Retinal pigment epithelial cell (primary cell): Measurements from ENCODE around the gene ITFG1.
"Not testable (repeated sequence)": the region's sequence is repeated elsewhere in the genome, so short reads cannot be mapped to it uniquely, and the experiment has no call there.

Experiments
- DNase-seq: peaks from one replicate; pipeline ENCODE4 v3.0.0-alpha.2; 2010; ENCODE audit warnings: low read depth
- H3K4me3 ChIP-seq: 2 replicates; pipeline ENCODE4 v1.5.1; 2011; ENCODE audit warnings: mild to moderate bottlenecking, low read length, control low read depth, moderate library complexity
- CTCF ChIP-seq: conservative IDR thresholded peaks from 2 replicates; pipeline ENCODE4 v1.5.1; 2011; ENCODE audit warnings: low read depth, low read length, control low read depth, inconsistent platforms

The ITFG1 gene

DNA sequence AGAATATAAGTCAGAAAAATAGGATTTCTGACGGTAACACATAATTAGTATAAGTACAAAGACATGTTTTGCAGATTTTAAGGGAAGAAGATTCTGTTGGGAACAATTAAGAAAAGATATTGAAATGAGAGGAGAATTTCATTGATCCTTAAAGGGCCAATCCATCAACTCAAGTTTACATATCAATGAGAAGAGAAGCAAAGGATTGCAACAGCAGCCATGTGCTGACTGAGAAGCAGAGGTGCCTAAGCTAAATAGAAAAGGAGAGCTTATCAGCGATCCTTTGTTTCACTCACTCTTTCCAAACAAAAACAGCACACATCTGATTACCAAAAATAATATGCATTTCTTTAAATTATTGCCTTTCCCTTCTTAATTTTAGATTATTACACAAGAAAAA is 94.6 kb downstream of the ITFG1 start:
- H3K4me3 ChIP-seq: no peak overlapping the region
- TF ChIP-seq CTCF: no peak
- DNase-seq: no peak

DNA sequence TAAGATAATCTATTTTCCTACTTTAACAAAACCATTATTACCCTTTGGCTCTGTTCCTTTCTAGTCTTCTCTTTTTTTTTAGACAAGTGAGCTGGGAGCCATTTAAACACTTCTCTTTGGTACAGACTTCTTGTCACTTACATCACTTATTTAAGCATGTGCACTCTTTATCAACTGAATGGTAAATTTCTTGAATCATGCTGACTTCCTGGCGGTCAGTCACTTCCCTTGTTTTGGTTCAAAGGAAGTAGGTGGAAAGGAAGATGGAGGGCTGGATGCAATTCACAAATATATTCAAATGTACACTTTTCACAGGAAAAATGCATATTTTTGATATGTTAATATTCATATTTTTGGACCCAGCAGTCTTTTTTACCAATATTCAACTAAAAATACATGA is 97.1 kb downstream of the ITFG1 start:
- no peak overlapping the region for H3K4me3 ChIP-seq
- DNase-seq: no peak
- no peak for TF ChIP-seq CTCF

DNA sequence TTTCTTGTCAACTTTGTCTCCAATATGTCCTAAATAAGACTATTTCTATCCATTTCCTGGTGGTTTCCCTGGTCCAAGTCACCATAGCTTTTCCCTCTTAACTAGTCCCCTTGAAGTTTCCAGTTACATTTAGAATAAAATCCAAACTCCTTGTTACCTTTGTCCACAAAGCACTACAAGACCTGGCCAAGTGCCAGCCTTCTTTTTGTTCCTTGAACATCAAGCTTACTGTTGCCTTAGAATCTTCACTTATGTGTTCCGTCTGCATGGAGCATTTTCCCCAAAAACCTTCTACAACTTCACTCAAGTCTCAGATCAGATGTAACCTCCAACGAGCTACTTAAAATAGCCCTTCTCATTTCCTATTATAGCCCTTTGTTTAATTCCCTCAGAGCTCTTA is 101.4 kb downstream of the ITFG1 start:
- no peak for TF ChIP-seq CTCF
- DNase-seq: no peak
- no peak overlapping the region for H3K4me3 ChIP-seq

GRCh38 chr16:47358816-47359215 is 102.0 kb downstream of the ITFG1 start:
- no peak overlapping the region for H3K4me3 ChIP-seq
- no peak for TF ChIP-seq CTCF
- no peak for DNase-seq

DNA sequence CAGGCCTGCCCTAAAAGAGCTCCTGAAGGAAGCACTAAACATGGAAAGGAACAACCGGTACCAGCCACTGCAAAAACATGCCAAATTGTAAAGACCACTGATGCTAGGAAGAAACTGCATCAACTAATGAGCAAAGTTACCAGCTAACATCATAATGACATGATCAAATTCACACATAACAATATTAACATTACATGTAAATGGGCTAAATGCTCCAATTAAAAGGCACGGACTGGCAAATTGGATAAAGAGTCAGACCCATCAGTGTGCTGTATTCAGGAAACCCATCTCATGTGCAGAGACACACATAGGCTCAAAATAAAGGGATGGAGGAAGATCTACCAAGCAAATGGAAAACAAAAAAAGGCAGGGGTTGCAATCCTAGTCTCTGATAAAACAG is 111.8 kb downstream of the ITFG1 start:
- H3K4me3 ChIP-seq, DNase-seq: not testable (repeated sequence)

DNA sequence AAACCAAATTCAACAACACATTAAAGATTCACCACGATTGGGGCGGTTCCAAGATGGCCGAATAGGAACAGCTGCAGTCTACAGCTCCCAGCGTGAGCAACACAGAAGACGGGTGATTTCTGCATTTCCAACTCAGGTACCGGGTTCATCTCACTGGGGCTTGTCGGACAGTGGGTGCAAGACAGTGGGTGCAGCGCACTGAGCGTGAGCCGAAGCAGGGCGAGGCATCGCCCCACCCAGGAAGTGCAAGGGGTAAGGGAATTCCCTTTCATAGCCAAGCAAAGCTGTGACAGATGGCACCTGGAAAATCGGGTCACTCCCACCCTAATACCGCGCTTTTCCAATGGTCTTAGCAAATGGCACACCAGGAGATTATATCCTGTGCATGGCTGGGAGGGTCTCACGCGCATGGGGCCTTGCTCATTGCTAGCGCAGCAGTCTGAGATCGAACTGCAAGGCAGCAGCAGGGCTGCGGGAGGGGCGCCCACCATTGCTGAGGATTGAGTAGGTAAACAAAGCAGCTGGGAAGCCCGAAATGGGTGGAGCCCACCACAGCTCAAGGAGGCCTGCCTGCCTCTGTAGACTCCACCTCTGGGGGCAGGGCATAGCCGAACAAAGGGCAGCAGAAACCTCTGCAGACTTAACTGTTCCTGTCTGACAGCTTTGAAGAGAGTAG is 113.7 kb downstream of the ITFG1 start:
- H3K4me3 ChIP-seq, DNase-seq: not testable (repeated sequence)

DNA sequence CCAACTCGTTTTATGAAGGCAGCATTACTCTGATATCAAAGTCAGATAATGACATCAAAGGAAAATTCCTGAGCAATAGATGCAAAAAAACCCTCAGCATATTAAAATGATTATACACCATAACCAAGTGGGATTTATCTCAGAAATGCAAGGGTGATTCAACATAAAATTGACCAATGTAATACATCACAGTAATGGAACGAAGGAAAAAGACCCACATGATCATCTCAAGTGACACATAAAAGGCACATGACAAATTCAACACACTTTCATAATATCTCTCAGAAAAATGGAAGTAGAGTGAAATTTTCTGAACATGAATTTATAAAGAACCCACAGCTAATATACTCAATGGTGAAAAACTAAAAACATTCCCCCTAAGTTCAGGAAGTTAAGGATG is 118.8 kb downstream of the ITFG1 start:
- DNase-seq: no peak
- no peak for TF ChIP-seq CTCF

DNA sequence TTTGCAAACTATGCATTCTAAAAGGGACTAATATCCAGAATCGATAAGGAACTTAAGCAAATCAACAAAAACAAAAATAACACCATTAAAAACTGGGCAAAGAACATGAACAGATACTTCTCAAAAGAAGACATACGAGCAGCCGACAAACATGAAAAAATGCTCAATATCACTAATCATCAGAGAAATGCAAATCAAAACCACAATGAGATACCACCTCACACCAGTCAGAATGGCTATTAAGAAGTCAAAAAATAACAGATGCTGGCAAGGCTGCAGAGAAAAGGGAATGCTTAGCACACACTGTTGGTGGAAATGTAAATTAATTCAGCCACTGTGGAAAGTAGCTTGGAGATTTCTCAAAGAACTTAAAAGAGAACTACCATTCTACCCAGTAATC is 130.3 kb downstream of the ITFG1 start:
- not testable (repeated sequence) for H3K4me3 ChIP-seq, DNase-seq

More for the DNA sequence above, 118.8 kb downstream of the ITFG1 start:
- H3K4me3 ChIP-seq: no peak overlapping the region

DNA sequence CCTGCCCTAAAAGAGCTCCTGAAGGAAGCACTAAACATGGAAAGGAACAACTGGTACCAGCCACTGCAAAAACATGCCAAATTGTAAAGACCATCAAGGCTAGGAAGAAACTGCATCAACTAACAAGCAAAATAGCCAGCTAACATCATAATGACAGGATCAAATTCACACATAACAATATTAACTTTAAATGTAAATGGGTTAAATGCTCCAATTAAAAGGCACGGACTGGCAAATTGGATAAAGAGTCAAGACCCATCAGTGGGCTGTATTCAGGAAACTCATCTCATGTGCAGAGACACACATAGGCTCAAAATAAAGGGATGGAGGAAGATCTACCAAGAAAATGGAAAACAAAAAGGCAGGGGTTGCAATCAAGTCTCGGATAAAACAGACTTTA is 136.6 kb downstream of the ITFG1 start:
- H3K4me3 ChIP-seq, DNase-seq: not testable (repeated sequence)
